GM18508 (cell line): ENCODE results near the gene KRTAP1-1.
"Not testable (repeated sequence)": the region's sequence is repeated elsewhere in the genome, so short reads cannot be mapped to it uniquely, and the experiment has no call there.

ENCODE experiments used
- ATAC-seq: cut with Tn5 transposase; IDR thresholded peaks from one replicate; pipeline ENCODE4 v1.9.1; 2021; ENCODE audit warnings: moderate number of reproducible peaks; ENCODE audit not compliant: insufficient read depth, unreplicated experiment

KRTAP1-1 gene

GRCh38 chr17:41058741-41059140 lies 17.5 kb upstream of the KRTAP1-1 start:
- ATAC-seq = no peak

GRCh38 chr17:41057547-41057946 lies 16.3 kb upstream of the KRTAP1-1 start:
- no peak for ATAC-seq

GRCh38 chr17:41055130-41055529 lies 13.9 kb upstream of the KRTAP1-1 start, which contains the start of gene KRTAP2-2:
Gene KRTAP2-2, minus strand, starts transcription at chr17:41055230. Its CDS starts 19 bp downstream, at chr17:41055211.
- not testable (repeated sequence) for ATAC-seq

- ATAC-seq = not testable (repeated sequence)
These were observed 13.3 kb upstream of the KRTAP1-1 start for GRCh38 chr17:41054556-41054955.

- ATAC-seq = no peak
These were observed 12.8 kb upstream of the KRTAP1-1 start for GRCh38 chr17:41054025-41054424.

GRCh38 chr17:41052566-41052965 lies 11.3 kb upstream of the KRTAP1-1 start:
- ATAC-seq = no peak

- ATAC-seq = no peak
These were observed 7.9 kb upstream of the KRTAP1-1 start for GRCh38 chr17:41049110-41049509.

GRCh38 chr17:41048441-41048840 lies 7.2 kb upstream of the KRTAP1-1 start:
- no peak for ATAC-seq

- not testable (repeated sequence) for ATAC-seq
These were observed 5.7 kb upstream of the KRTAP1-1 start, which contains the start of gene KRTAP2-1 for GRCh38 chr17:41046735-41047465. Gene KRTAP2-1, minus strand, starts transcription at chr17:41047316. Its CDS starts 49 bp downstream, at chr17:41047267.

- no peak for ATAC-seq
These were observed 1.7 kb upstream of the KRTAP1-1 start for GRCh38 chr17:41042953-41043352.

GRCh38 chr17:41037853-41038350 lies 3.3 kb downstream of the KRTAP1-1 start:
- no peak for ATAC-seq

- ATAC-seq = not testable (repeated sequence)
These were observed 6.8 kb downstream of the KRTAP1-1 start, which contains the start of gene KRTAP1-3 for GRCh38 chr17:41034346-41034935. Gene KRTAP1-3, minus strand, starts transcription at chr17:41034874. Its CDS starts 53 bp downstream, at chr17:41034821.

GRCh38 chr17:41029633-41030245 lies 11.5 kb downstream of the KRTAP1-1 start, which contains the start of gene KRTAP1-4:
Gene KRTAP1-4, minus strand, starts transcription at chr17:41030195. Its CDS starts 117 bp downstream, at chr17:41030078.
- ATAC-seq = no peak

GRCh38 chr17:41026715-41027471 lies 14.4 kb downstream of the KRTAP1-1 start, which contains the start of gene KRTAP1-5:
Gene KRTAP1-5, minus strand, starts transcription at chr17:41027208. Its CDS starts 53 bp downstream, at chr17:41027155.
- ATAC-seq = no peak

GRCh38 chr17:41024697-41025096 lies 16.6 kb downstream of the KRTAP1-1 start:
- ATAC-seq = no peak

GRCh38 chr17:41020336-41020735 lies 20.9 kb downstream of the KRTAP1-1 start:
- no peak for ATAC-seq

GRCh38 chr17:41019415-41019814 lies 21.8 kb downstream of the KRTAP1-1 start:
- no peak for ATAC-seq

GRCh38 chr17:41018541-41018940 lies 22.7 kb downstream of the KRTAP1-1 start:
- no peak for ATAC-seq

- ATAC-seq = no peak
These were observed 24.6 kb downstream of the KRTAP1-1 start for GRCh38 chr17:41016578-41017215.
